Left lung (tissue), 10 donors: Measurements from ENCODE around the gene C11orf98. TPM values are rescaled to one million over a fixed set of nuclear protein-coding genes. Genes with fewer than 3 reads are reported as not detected.

ENCODE experiments used
- ATAC-seq: fragments of 200-7000 bp; cut with Tn5 transposase; one replicate; pipeline ENCODE4 v1.9.1; 2020; ENCODE audit warnings: moderate library complexity
- DNase-seq, 4 donors: peaks; one replicate each; pipeline ENCODE4 v3.0.0-alpha.2; 2013 to 2020
- H3K27ac ChIP-seq, 2 donors: fragments of 200-600 bp; sonication (generic) in 1 of 2; one replicate each; pipeline versions ENCODE4 v1.5.0 to v1.8.0; 2020 to 2021
- H3K27me3 ChIP-seq, 2 donors: fragments of 200-600 bp; sonication (generic) in 1 of 2; one replicate each; pipeline versions ENCODE4 v1.5.0 to v1.8.0; 2020 to 2021
- H3K36me3 ChIP-seq, 2 donors: fragments of 200-600 bp; sonication (generic) in 1 of 2; one replicate each; pipeline versions ENCODE4 v1.5.0 to v1.8.0; 2020 to 2021
- H3K4me1 ChIP-seq, 2 donors: fragments of 200-600 bp; one replicate each; pipeline ENCODE4 v1.8.0; 2021
- H3K4me3 ChIP-seq, 2 donors: fragments of 200-600 bp; sonication (generic) in 1 of 2; one replicate each; pipeline versions ENCODE4 v1.5.0 to v1.8.0; 2020 to 2021; ENCODE audit warnings: mild to moderate bottlenecking in 1 of 2
- H3K9me3 ChIP-seq, 2 donors: fragments of 200-600 bp; sonication (generic) in 1 of 2; one replicate each; pipeline versions ENCODE4 v1.5.0 to v1.8.0; 2020 to 2021
- intact Hi-C, 2 donors: fragments of 100-400 bp; cut with DNase I; formaldehyde crosslinking; loops; one replicate each; pipeline versions ENCODE4 v1.11.2 to v1.14.2; 2022
- polyA plus RNA-seq, 6 donors: library from polyadenylated mRNA; unstranded; fragments of 120-200 nt; gene quantifications; one replicate each; pipeline ENCODE4 v1.2.1, GENCODE V29; 2013; ENCODE audit not compliant: insufficient read length in 6 of 6
- total RNA-seq, 2 donors: library from RNA; stranded (reverse); fragmentation: NEBNext Ultra II Directional; extraction: Animal tissue kit (Norgen Biotek cat#: 25700); gene quantifications; one replicate each; pipeline ENCODE4 v1.2.1, GENCODE V29; 2021
- TF ChIP-seq, protein P1 (sequence below), 2 donors: fragments of 200-600 bp; sonication (generic) in 1 of 2; IDR thresholded peaks; one replicate each; pipeline versions ENCODE4 v1.5.0 to v1.8.0; 2021; ENCODE audit warnings: antibody characterized with exemption in 2 of 2
- donor health status: DM: no; HTN: yes; CAD: no.
- donor health status: DM: no; HTN: no; CAD: no.

C11orf98 gene
- total and polyA plus RNA-seq, 8 donors, result 42.6 to 65.5 (median 51.1) TPM

GRCh38 chr11:62671608-62672389 is 6.8 kb upstream of the C11orf98 start, which contains the start of the genes LBHD1 and UQCC3:
Gene LBHD1 (minus strand): TSS chr11:62672267. CDS start chr11:62670031, 2,236 bp downstream.
Gene UQCC3 (plus strand): TSS chr11:62671673. CDS start chr11:62671746, 73 bp downstream.
- TF ChIP-seq, protein P1, sequence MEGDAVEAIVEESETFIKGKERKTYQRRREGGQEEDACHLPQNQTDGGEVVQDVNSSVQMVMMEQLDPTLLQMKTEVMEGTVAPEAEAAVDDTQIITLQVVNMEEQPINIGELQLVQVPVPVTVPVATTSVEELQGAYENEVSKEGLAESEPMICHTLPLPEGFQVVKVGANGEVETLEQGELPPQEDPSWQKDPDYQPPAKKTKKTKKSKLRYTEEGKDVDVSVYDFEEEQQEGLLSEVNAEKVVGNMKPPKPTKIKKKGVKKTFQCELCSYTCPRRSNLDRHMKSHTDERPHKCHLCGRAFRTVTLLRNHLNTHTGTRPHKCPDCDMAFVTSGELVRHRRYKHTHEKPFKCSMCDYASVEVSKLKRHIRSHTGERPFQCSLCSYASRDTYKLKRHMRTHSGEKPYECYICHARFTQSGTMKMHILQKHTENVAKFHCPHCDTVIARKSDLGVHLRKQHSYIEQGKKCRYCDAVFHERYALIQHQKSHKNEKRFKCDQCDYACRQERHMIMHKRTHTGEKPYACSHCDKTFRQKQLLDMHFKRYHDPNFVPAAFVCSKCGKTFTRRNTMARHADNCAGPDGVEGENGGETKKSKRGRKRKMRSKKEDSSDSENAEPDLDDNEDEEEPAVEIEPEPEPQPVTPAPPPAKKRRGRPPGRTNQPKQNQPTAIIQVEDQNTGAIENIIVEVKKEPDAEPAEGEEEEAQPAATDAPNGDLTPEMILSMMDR (IDR thresholded peaks at IDR 0.05), result no peak
- H3K9me3 ChIP-seq, result no peaks in the 10 kb centered on the region
- peak; percentile 88 for ATAC-seq
- peak within 1 kb of the TSS; percentile 90 to 91 for H3K27ac ChIP-seq
- peak; percentile 79 to 89 (median 80) for DNase-seq
- peaks cover 20 to 62% of the 10 kb centered on the region in 2 donors for H3K4me1 ChIP-seq
- H3K27me3 ChIP-seq, result no peaks in the 10 kb centered on the region
- intact Hi-C loops, result no loop called here
- peaks cover 0 to 45% of the 10 kb centered on the region in 2 donors for H3K36me3 ChIP-seq
- peak within 1 kb of the TSS; percentile 63 to 70 for H3K4me3 ChIP-seq

DNA sequence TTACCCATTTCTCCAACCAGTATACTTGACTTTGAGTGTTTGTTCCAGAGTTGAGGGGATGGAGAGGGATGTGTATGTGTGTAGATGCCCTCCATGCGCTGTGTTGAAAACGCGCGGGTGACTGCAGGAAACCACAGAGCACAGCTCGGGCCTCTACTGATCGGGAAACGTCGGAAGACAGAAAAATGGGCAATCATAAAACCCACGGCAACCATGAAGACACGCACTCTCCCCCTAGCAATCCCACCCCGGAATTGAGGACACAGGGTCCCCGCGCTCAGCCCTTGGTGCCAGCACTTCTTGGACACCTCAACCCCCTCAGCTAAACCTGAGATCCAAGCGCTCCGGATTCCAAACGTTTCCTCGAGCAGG is 6.2 kb upstream of the C11orf98 start:
- Histone ChIP-seq H3K4me3 (peak overlapping the region; percentile 63 to 70), H3K36me3 (peaks cover 0 to 45% of the 10 kb centered on the region in 2 donors), H3K4me1 (peaks cover 26 to 62% of the 10 kb centered on the region in 2 donors), H3K9me3 (no peaks in the 10 kb centered on the region), H3K27me3 (no peaks in the 10 kb centered on the region), H3K27ac (peak overlapping the region; percentile 90 to 91)
- ATAC-seq, result peak; percentile 45
- intact Hi-C loops, result no loop called here
- TF ChIP-seq, protein P1 (IDR thresholded peaks at IDR 0.05), result no peak
- DNase-seq, result peak in 1 of 4 donors; percentile 57

GRCh38 chr11:62669420-62670161 is 4.6 kb upstream of the C11orf98 start:
- ATAC-seq, result no peak
- peaks cover 30 to 66% of the 10 kb centered on the region in 2 donors for H3K4me1 ChIP-seq

DNA sequence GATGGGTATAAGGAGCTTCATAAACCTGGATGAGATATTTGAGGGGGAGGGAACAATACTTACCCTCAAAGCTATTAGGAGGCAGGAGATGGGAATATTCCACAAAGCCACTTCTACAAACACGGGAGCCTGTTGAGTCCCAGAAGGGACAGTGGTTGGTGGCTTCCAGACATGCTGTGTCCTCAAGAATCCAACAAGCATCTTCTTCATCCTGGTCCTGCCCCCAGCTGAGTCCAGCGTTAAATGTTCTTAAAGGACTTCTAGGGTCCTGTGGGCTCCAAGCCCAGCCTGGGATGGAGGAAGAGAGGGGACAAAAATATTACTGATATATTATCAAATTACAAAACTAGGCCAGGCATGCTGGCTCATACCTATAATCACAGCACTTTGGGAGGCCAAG is 2.5 kb upstream of the C11orf98 start:
- H3K4me3 ChIP-seq, result no peak overlapping the region
- peaks cover 0 to 23% of the 10 kb centered on the region in 2 donors for H3K36me3 ChIP-seq
- H3K27ac ChIP-seq, result no peak overlapping the region
- DNase-seq, result no peak
- intact Hi-C loops, result no loop called here
- H3K4me1 ChIP-seq, result peaks cover 24 to 72% of the 10 kb centered on the region in 2 donors
- no peaks in the 10 kb centered on the region for H3K9me3 ChIP-seq
- ATAC-seq, result no peak
- TF ChIP-seq, protein P1 (IDR thresholded peaks at IDR 0.05), result no peak
- no peaks in the 10 kb centered on the region for H3K27me3 ChIP-seq

More at GRCh38 chr11:62669420-62670161, 4.6 kb upstream of the C11orf98 start:
- Histone ChIP-seq H3K4me3 (no peak overlapping the region), H3K27me3 (no peaks in the 10 kb centered on the region), H3K36me3 (peaks cover 0 to 31% of the 10 kb centered on the region in 2 donors), H3K9me3 (no peaks in the 10 kb centered on the region), H3K27ac (no peak overlapping the region)
- TF ChIP-seq, protein P1 (IDR thresholded peaks at IDR 0.05), result no peak
- intact Hi-C loops, result no loop called here
- no peak for DNase-seq
